ENCODE results near the gene KLHL18. TPM values are rescaled to one million over a fixed set of nuclear protein-coding genes. Genes with fewer than 3 reads are reported as not detected.
"Not testable (repeated sequence)": the region's sequence is repeated elsewhere in the genome, so short reads cannot be mapped to it uniquely, and the experiment has no call there.

The KLHL18 gene
- total and polyA plus RNA-seq, 2 experiments from 2014 or later, result 19.4 to 37.0 TPM

DNA sequence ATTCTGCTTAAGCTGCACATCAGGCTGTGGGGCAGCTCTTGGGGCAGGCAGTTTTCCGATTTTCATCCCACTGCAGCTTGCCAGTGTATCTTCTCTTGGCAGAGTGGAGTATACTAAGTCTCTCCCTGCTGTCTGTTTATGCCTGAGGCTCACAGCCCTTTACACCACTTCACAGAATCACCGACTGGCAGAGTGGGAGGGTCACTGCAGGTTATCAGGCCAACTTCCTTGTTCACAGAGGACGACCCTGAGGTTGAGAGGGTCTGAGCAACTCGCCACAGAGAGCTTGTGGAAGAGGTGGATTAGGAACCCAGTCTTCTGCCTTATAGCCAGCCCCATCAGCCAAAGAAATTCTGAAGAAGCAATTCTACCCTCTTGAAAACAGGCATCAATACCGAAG is 31.1 kb upstream of the KLHL18 start:
- H3K36me3 ChIP-seq (ENCODE audit: low read depth), result no peaks in the 10 kb centered on the region
- no peak overlapping the region for H3K27ac ChIP-seq
- H3K79me2 ChIP-seq (ENCODE audit: insufficient read depth), result no peaks in the 10 kb centered on the region
- no peak overlapping the region for H3K4me2 ChIP-seq (ENCODE audit: unreplicated experiment)
- no peaks in the 10 kb centered on the region for H3K4me1 ChIP-seq (ENCODE audit: insufficient read depth)
- H4K20me1 ChIP-seq (ENCODE audit: insufficient read depth), result no peaks in the 10 kb centered on the region
- H3K9me3 ChIP-seq (ENCODE audit: low read depth), result no peaks in the 10 kb centered on the region
- H3K9me2 ChIP-seq (ENCODE audit: insufficient read depth), result no peaks in the 10 kb centered on the region
- H3K27me3 ChIP-seq (replicated peaks; ENCODE audit: insufficient read depth), result no peaks in the 10 kb centered on the region
- no peak overlapping the region for H3K4me3 ChIP-seq
- in situ Hi-C loops (cut with MboI), result no loop called here
- 55 to 58% methylated on average over 5 of the region's 5 CpGs for WGBS, 2 experiments (ENCODE audit: low coverage in 1 of 2, low lambda C conversion rate in 2 of 2, missing lambda C conversion rate in 2 of 2)
- no peaks in the 10 kb centered on the region for H3F3A ChIP-seq (ENCODE audit: insufficient read depth)
- H2AFZ ChIP-seq, result no peak overlapping the region
- H3K9ac ChIP-seq, result no peak overlapping the region
- TF ChIP-seq EZH2phosphoT487 (IDR thresholded peaks at IDR 0.05; ENCODE audit: insufficient read depth, low read depth), result no peak
- TF ChIP-seq EZH2 (IDR thresholded peaks at IDR 0.05; ENCODE audit: insufficient read depth, poor library complexity, severe bottlenecking), result no peak
- no peak for DNase-seq

DNA sequence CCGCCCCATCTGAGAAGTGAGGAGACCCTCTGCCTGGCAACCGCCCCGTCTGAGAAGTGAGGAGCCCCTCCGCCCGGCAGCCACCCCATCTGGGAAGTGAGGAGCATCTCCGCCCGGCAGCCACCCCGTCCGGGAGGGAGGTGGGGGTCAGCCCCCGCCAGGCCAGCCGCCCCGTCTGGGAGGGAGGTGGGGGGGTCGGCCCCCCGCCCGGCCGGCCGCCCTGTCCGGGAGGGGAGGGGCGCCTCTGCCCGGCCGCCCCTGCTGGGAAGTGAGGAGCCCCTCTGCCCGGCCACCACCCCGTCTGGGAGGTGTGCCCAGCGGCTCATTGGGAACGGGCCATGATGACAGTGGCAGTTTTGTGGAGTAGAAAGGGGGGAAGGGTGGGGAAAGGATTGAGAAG is 26.4 kb upstream of the KLHL18 start:
- H3K27ac ChIP-seq; H3K27me3 ChIP-seq (replicated peaks; ENCODE audit: insufficient read depth); H3F3A ChIP-seq (ENCODE audit: insufficient read depth); H3K9me2 ChIP-seq (ENCODE audit: insufficient read depth); H3K36me3 ChIP-seq (ENCODE audit: low read depth); H3K4me2 ChIP-seq (ENCODE audit: unreplicated experiment); H3K9ac ChIP-seq; H3K4me1 ChIP-seq (ENCODE audit: insufficient read depth); H4K20me1 ChIP-seq (ENCODE audit: insufficient read depth); DNase-seq; H3K4me3 ChIP-seq; in situ Hi-C loops (cut with MboI); H3K79me2 ChIP-seq (ENCODE audit: insufficient read depth); H2AFZ ChIP-seq; H3K9me3 ChIP-seq (ENCODE audit: low read depth): not testable (repeated sequence)
- 59 to 61% methylated on average over 9 to 16 of the region's 25 CpGs for WGBS, 2 experiments (ENCODE audit: low coverage in 1 of 2, low lambda C conversion rate in 2 of 2, missing lambda C conversion rate in 2 of 2)

DNA sequence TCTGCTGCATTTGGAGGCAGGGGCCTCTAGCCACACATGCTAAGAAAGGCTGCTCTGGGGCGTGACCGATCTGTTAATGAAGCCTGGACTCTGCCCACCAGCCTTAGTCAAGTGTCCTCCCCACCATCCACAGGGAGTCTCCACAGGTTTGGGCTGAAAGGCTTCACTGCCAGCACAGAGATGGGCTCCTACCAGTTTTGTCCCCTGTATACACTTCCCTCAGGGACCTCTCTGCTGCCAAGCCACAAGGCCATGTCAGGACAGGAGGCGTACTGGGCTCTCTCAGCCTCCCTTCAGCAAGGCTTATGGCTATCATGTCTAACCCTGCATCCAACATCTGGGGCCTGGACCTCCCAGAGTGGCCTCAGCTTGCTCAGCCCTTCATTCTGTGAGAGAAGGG is 23.6 kb upstream of the KLHL18 start:
- Histone ChIP-seq H3K79me2 (ENCODE audit: insufficient read depth) (no peaks in the 10 kb centered on the region), H3K4me2 (ENCODE audit: unreplicated experiment) (no peak overlapping the region), H3K36me3 (ENCODE audit: low read depth) (no peaks in the 10 kb centered on the region), H4K20me1 (ENCODE audit: insufficient read depth) (no peaks in the 10 kb centered on the region), H3K27ac (no peak overlapping the region), H3K9me2 (ENCODE audit: insufficient read depth) (no peaks in the 10 kb centered on the region), H2AFZ (no peak overlapping the region), H3K27me3 (replicated peaks; ENCODE audit: insufficient read depth) (no peaks in the 10 kb centered on the region), H3K4me3 (no peak overlapping the region), H3K9ac (no peak overlapping the region), H3K4me1 (ENCODE audit: insufficient read depth) (no peaks in the 10 kb centered on the region), H3F3A (ENCODE audit: insufficient read depth) (no peaks in the 10 kb centered on the region), H3K9me3 (ENCODE audit: low read depth) (no peaks in the 10 kb centered on the region)
- DNase-seq, result no peak
- WGBS, 2 experiments (ENCODE audit: low coverage in 1 of 2, low lambda C conversion rate in 2 of 2, missing lambda C conversion rate in 2 of 2), result 72 to 79% methylated on average over 3 of the region's 3 CpGs
- in situ Hi-C loops (cut with MboI), result no loop called here
- TF ChIP-seq EZH2 (IDR thresholded peaks at IDR 0.05; ENCODE audit: insufficient read depth, poor library complexity, severe bottlenecking) (no peak), EZH2phosphoT487 (IDR thresholded peaks at IDR 0.05; ENCODE audit: insufficient read depth, low read depth) (no peak)

DNA sequence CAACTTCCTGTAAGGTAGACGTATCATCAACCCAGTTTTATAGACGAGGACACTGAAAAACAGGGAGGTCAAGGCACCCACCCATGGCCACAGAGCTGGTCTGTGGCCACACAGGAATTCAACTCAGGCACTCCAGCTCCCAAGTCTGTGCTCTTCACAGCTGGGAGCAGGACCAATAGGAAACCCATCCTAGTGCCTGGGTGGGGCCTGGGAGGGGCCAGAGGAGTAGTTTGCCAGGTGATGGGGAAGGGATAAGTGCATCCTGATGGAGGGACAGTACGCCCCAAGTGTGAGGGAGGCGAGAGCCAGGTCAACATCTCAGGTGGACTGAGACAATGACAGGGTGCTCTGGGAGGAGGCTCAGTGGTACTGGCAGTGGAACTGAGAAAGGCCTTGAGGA is 22.1 kb upstream of the KLHL18 start:
- Histone ChIP-seq H4K20me1 (ENCODE audit: insufficient read depth) (no peaks in the 10 kb centered on the region), H3K4me1 (ENCODE audit: insufficient read depth) (no peaks in the 10 kb centered on the region), H3K79me2 (ENCODE audit: insufficient read depth) (no peaks in the 10 kb centered on the region), H3K4me2 (ENCODE audit: unreplicated experiment) (no peak overlapping the region), H3K4me3 (no peak overlapping the region), H3K36me3 (ENCODE audit: low read depth) (no peaks in the 10 kb centered on the region), H3K27me3 (replicated peaks; ENCODE audit: insufficient read depth) (no peaks in the 10 kb centered on the region), H3K9me2 (ENCODE audit: insufficient read depth) (no peaks in the 10 kb centered on the region), H3K9ac (no peak overlapping the region), H3K9me3 (ENCODE audit: low read depth) (no peaks in the 10 kb centered on the region), H3K27ac (no peak overlapping the region), H2AFZ (no peak overlapping the region), H3F3A (ENCODE audit: insufficient read depth) (no peaks in the 10 kb centered on the region)
- TF ChIP-seq EZH2 (IDR thresholded peaks at IDR 0.05; ENCODE audit: insufficient read depth, poor library complexity, severe bottlenecking) (no peak), EZH2phosphoT487 (IDR thresholded peaks at IDR 0.05; ENCODE audit: insufficient read depth, low read depth) (no peak)
- 59 to 77% methylated on average over 3 to 4 of the region's 4 CpGs for WGBS, 2 experiments (ENCODE audit: low coverage in 1 of 2, low lambda C conversion rate in 2 of 2, missing lambda C conversion rate in 2 of 2)
- no peak for DNase-seq
- in situ Hi-C loops (cut with MboI), result no loop called here

DNA sequence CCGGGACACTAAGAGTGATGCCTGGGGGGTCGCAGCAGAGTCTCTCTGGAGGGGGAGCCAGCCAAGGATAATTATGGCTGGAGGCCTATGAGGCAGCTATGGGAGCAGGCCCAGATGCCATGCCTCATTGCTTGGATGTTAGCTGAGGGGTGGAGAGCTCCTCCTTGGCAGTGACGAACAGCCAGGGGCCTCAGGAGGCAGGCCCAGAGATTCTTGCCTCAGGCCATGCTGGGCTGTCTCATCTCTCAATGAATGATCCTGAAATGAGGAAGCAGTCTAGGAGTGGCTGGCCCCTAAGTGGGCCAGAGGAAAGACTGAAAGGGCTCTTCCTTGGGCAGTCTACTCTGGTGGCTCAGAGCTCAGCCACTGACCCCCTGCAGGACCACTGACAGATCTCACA is 21.4 kb upstream of the KLHL18 start:
- in situ Hi-C loops (cut with MboI), result no loop called here

More for the DNA sequence above, 21.4 kb upstream of the KLHL18 start:
- H3K36me3 ChIP-seq (ENCODE audit: low read depth), result no peaks in the 10 kb centered on the region
- H3K4me2 ChIP-seq (ENCODE audit: unreplicated experiment), result no peak overlapping the region
- H2AFZ ChIP-seq, result no peak overlapping the region
- no peak overlapping the region for H3K27ac ChIP-seq
- H3K27me3 ChIP-seq (replicated peaks; ENCODE audit: insufficient read depth), result no peaks in the 10 kb centered on the region
- H3K4me3 ChIP-seq, result no peak overlapping the region
- WGBS, 2 experiments (ENCODE audit: low coverage in 1 of 2, low lambda C conversion rate in 2 of 2, missing lambda C conversion rate in 2 of 2), result 56 to 62% methylated on average over 3 of the region's 3 CpGs
- H3K4me1 ChIP-seq (ENCODE audit: insufficient read depth), result peaks cover under 1% of the 10 kb centered on the region; the same call in 1 of the 2 replicates
- H3F3A ChIP-seq (ENCODE audit: insufficient read depth), result no peaks in the 10 kb centered on the region
- no peak overlapping the region for H3K9ac ChIP-seq
- no peaks in the 10 kb centered on the region for H3K9me3 ChIP-seq (ENCODE audit: low read depth)
- H3K79me2 ChIP-seq (ENCODE audit: insufficient read depth), result no peaks in the 10 kb centered on the region
- no peaks in the 10 kb centered on the region for H3K9me2 ChIP-seq (ENCODE audit: insufficient read depth)
- TF ChIP-seq EZH2phosphoT487 (IDR thresholded peaks at IDR 0.05; ENCODE audit: insufficient read depth, low read depth) (no peak), EZH2 (IDR thresholded peaks at IDR 0.05; ENCODE audit: insufficient read depth, poor library complexity, severe bottlenecking) (no peak)
- DNase-seq, result peak; percentile 69
- H4K20me1 ChIP-seq (ENCODE audit: insufficient read depth), result no peaks in the 10 kb centered on the region
